Measurements from ENCODE around the gene TSPAN12. TPM values are rescaled to one million over a fixed set of nuclear protein-coding genes. Genes with fewer than 3 reads are reported as not detected.

The TSPAN12 gene
- total RNA-seq, 1 experiment from 2014 or later: 7.4 TPM

DNA sequence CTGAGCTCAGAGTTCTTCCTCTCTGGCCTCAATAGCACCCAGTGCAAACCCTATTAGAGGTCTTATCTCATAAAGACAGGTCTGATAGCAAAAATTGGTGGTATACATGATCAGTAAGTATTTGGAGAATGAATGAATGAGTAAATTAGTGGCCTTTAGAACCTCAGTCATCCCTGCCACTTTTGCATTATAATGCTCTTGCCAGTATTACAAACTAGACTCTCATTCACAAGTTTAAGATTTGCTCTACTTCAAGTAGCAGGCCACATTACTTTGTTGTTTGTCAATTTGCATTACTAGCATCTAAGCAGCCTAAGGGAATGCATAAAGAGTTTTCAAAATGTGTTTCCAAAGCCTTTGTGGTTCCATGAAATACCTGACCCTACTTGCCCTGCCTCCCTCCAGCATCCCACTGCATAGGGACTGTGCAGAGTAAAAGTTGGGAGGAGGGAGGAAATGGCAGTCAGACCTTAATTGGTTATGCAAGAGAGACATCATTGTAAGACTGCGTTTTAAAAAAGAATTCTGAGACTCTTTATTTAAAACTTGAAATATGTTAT lies 21.3 kb downstream of the TSPAN12 start:
- H3K36me3 ChIP-seq (ENCODE audit: control insufficient read depth in 1 of 2, insufficient read depth in 2 of 2, low read length in 2 of 2): no peaks in the 10 kb centered on the region
- POLR2A ChIA-PET: no interaction called here
- no peaks in the 10 kb centered on the region for H3K9me2 ChIP-seq (ENCODE audit: insufficient read depth)
- CTCF ChIA-PET: no interaction called here
- DNase-seq (ENCODE audit: low read depth, low spot score): no peak
- H3K9me3 ChIP-seq (ENCODE audit: control insufficient read depth in 1 of 2, insufficient read depth in 1 of 2, low read depth in 1 of 2, low read length in 2 of 2): no peaks in the 10 kb centered on the region
- no peak overlapping the region for H3K9ac ChIP-seq (ENCODE audit: low read length)
- H3K4me1 ChIP-seq (ENCODE audit: control insufficient read depth in 1 of 2, insufficient read depth in 2 of 2, low read length in 2 of 2): no peaks in the 10 kb centered on the region
- no TSS peak for BruUV-seq (replicated peaks)
- no peak for ATAC-seq
- H3K79me2 ChIP-seq (ENCODE audit: insufficient read depth, low read length): no peaks in the 10 kb centered on the region
- no peaks in the 10 kb centered on the region for H3K27me3 ChIP-seq (ENCODE audit: insufficient read depth, low read length)
- no peak overlapping the region for H3K27ac ChIP-seq (ENCODE audit: low read depth, low read length)
- no peaks in the 10 kb centered on the region for H4K20me1 ChIP-seq (ENCODE audit: insufficient read depth)
- intact Hi-C loops (cut with micrococcal nuclease): no loop called here
- H3K4me3 ChIP-seq (replicated peaks in 1 of 2; ENCODE audit: low read depth in 1 of 2, low read length in 2 of 2): no peak overlapping the region
- no peak overlapping the region for H3K4me2 ChIP-seq (ENCODE audit: low read length)
- RAD21 ChIA-PET (ENCODE audit: low non-redundant PET in 1 of 2, low total read pairs in 2 of 2, uncharacterized antibody in 2 of 2, unreplicated experiment in 2 of 2): no interaction called here
- TF ChIP-seq, protein P1, sequence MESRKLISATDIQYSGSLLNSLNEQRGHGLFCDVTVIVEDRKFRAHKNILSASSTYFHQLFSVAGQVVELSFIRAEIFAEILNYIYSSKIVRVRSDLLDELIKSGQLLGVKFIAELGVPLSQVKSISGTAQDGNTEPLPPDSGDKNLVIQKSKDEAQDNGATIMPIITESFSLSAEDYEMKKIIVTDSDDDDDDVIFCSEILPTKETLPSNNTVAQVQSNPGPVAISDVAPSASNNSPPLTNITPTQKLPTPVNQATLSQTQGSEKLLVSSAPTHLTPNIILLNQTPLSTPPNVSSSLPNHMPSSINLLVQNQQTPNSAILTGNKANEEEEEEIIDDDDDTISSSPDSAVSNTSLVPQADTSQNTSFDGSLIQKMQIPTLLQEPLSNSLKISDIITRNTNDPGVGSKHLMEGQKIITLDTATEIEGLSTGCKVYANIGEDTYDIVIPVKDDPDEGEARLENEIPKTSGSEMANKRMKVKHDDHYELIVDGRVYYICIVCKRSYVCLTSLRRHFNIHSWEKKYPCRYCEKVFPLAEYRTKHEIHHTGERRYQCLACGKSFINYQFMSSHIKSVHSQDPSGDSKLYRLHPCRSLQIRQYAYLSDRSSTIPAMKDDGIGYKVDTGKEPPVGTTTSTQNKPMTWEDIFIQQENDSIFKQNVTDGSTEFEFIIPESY (IDR thresholded peaks at IDR 0.05; ENCODE audit: extremely low read depth, insufficient replicate concordance, low read length): no peak
- no peak for TF ChIP-seq SIN3A (IDR thresholded peaks at IDR 0.05; ENCODE audit: low read depth)
- TF ChIP-seq, protein P2, sequence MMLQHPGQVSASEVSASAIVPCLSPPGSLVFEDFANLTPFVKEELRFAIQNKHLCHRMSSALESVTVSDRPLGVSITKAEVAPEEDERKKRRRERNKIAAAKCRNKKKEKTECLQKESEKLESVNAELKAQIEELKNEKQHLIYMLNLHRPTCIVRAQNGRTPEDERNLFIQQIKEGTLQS (IDR thresholded peaks at IDR 0.05): no peak
- TF ChIP-seq SRF (IDR thresholded peaks at IDR 0.05; ENCODE audit: low read depth): no peak
- TF ChIP-seq, protein P3, sequence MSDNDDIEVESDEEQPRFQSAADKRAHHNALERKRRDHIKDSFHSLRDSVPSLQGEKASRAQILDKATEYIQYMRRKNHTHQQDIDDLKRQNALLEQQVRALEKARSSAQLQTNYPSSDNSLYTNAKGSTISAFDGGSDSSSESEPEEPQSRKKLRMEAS (IDR thresholded peaks at IDR 0.05): no peak
- H2AFZ ChIP-seq (ENCODE audit: low read depth, low read length, poor library complexity, severe bottlenecking): no peak overlapping the region

DNA sequence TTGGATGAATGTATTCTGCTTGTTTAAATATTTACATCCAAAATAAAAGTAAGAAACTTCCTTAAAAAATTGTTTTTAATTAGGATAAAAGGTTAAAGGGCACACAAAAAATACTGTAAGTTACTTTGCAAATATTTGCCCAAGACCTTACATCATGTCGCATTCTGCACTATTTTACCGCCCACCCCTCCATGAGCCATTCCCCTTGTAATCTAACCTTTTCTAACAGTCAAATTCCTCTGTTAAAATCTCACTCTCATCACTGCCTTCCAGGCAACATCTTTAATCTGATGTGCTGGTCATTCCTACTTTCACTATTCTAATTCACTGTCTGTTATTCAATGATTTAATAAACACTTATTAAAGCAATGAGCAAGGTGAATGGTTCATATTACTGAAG lies 23.2 kb downstream of the TSPAN12 start:
- intact Hi-C loops (cut with micrococcal nuclease): no loop called here
- no peak overlapping the region for H3K4me2 ChIP-seq (ENCODE audit: low read length)
- TF ChIP-seq ELF1 (IDR thresholded peaks at IDR 0.05; ENCODE audit: borderline replicate concordance, low read depth) (no peak), EGR1 (IDR thresholded peaks at IDR 0.05; ENCODE audit: low read depth) (no peak), POLR2A (IDR thresholded peaks at IDR 0.05; ENCODE audit: borderline replicate concordance, extremely low read depth, insufficient read depth, insufficient read length) (no peak), SP1 (IDR thresholded peaks at IDR 0.05; ENCODE audit: low read depth) (no peak), ZNF274 (IDR thresholded peaks at IDR 0.05; ENCODE audit: low read depth, low read length) (no peak)
- TF ChIP-seq, protein P4, sequence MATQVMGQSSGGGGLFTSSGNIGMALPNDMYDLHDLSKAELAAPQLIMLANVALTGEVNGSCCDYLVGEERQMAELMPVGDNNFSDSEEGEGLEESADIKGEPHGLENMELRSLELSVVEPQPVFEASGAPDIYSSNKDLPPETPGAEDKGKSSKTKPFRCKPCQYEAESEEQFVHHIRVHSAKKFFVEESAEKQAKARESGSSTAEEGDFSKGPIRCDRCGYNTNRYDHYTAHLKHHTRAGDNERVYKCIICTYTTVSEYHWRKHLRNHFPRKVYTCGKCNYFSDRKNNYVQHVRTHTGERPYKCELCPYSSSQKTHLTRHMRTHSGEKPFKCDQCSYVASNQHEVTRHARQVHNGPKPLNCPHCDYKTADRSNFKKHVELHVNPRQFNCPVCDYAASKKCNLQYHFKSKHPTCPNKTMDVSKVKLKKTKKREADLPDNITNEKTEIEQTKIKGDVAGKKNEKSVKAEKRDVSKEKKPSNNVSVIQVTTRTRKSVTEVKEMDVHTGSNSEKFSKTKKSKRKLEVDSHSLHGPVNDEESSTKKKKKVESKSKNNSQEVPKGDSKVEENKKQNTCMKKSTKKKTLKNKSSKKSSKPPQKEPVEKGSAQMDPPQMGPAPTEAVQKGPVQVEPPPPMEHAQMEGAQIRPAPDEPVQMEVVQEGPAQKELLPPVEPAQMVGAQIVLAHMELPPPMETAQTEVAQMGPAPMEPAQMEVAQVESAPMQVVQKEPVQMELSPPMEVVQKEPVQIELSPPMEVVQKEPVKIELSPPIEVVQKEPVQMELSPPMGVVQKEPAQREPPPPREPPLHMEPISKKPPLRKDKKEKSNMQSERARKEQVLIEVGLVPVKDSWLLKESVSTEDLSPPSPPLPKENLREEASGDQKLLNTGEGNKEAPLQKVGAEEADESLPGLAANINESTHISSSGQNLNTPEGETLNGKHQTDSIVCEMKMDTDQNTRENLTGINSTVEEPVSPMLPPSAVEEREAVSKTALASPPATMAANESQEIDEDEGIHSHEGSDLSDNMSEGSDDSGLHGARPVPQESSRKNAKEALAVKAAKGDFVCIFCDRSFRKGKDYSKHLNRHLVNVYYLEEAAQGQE (IDR thresholded peaks at IDR 0.05; ENCODE audit: low read depth): no peak
- no peak overlapping the region for H3K4me3 ChIP-seq (replicated peaks in 1 of 2; ENCODE audit: low read depth in 1 of 2, low read length in 2 of 2)
- ATAC-seq: no peak
- ChIA-PET CTCF (no interaction called here), RAD21 (ENCODE audit: low non-redundant PET in 1 of 2, low total read pairs in 2 of 2, uncharacterized antibody in 2 of 2, unreplicated experiment in 2 of 2) (no interaction called here), POLR2A (no interaction called here)
- H3K36me3 ChIP-seq (ENCODE audit: control insufficient read depth in 1 of 2, insufficient read depth in 2 of 2, low read length in 2 of 2): no peaks in the 10 kb centered on the region
- H3K27me3 ChIP-seq (ENCODE audit: insufficient read depth, low read length): no peaks in the 10 kb centered on the region
- no peaks in the 10 kb centered on the region for H3K79me2 ChIP-seq (ENCODE audit: insufficient read depth, low read length)
- no peaks in the 10 kb centered on the region for H4K20me1 ChIP-seq (ENCODE audit: insufficient read depth)
- H3K9me3 ChIP-seq (ENCODE audit: control insufficient read depth in 1 of 2, insufficient read depth in 1 of 2, low read depth in 1 of 2, low read length in 2 of 2): no peaks in the 10 kb centered on the region
- no TSS peak for BruUV-seq (replicated peaks)
- DNase-seq (ENCODE audit: low read depth, low spot score): no peak
- H3K27ac ChIP-seq (ENCODE audit: low read depth, low read length): no peak overlapping the region
- no peak overlapping the region for H2AFZ ChIP-seq (ENCODE audit: low read depth, low read length, poor library complexity, severe bottlenecking)
- H3K4me1 ChIP-seq (ENCODE audit: control insufficient read depth in 1 of 2, insufficient read depth in 2 of 2, low read length in 2 of 2): no peaks in the 10 kb centered on the region
- no peaks in the 10 kb centered on the region for H3K9me2 ChIP-seq (ENCODE audit: insufficient read depth)
- no peak overlapping the region for H3K9ac ChIP-seq (ENCODE audit: low read length)
